ENCODE data around the gene WASHC4. TPM values are rescaled to one million over a fixed set of nuclear protein-coding genes. Genes with fewer than 3 reads are reported as not detected.

WASHC4 gene
- total and polyA plus RNA-seq, 2 donors from 2014 or later: 10.7 to 63.6 TPM

DNA sequence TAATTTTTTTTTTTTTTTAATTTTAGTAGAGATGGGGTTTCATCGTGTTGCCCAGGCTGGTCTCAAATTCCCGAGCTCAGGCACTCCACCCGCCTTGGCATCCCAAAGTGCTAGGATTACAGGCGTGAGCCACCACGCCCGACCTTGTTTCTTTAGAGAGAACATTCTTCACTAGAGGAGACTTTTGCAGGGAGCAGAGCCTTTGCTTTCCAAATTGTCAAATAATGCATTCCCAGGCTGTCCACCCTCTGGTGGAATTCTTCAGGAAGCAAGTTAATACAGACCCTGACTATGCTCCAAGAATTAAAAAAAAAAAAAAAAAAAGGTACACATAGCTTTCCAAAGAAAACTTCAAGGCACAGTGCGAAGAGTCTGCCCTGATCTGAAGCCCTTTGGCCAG, 30.1 kb upstream of the WASHC4 start:
- H3K9ac ChIP-seq (ENCODE audit: low read length in 3 of 3): no peak overlapping the region
- no peaks in the 10 kb centered on the region for H3K36me3 ChIP-seq (ENCODE audit: control insufficient read depth in 2 of 3, insufficient read depth in 3 of 3, low read length in 3 of 3)
- DNase-seq (no peak), FAIRE-seq (no peak)
- intact Hi-C loops (cut with DNase I): no loop called here
- TF ChIP-seq, protein P1, sequence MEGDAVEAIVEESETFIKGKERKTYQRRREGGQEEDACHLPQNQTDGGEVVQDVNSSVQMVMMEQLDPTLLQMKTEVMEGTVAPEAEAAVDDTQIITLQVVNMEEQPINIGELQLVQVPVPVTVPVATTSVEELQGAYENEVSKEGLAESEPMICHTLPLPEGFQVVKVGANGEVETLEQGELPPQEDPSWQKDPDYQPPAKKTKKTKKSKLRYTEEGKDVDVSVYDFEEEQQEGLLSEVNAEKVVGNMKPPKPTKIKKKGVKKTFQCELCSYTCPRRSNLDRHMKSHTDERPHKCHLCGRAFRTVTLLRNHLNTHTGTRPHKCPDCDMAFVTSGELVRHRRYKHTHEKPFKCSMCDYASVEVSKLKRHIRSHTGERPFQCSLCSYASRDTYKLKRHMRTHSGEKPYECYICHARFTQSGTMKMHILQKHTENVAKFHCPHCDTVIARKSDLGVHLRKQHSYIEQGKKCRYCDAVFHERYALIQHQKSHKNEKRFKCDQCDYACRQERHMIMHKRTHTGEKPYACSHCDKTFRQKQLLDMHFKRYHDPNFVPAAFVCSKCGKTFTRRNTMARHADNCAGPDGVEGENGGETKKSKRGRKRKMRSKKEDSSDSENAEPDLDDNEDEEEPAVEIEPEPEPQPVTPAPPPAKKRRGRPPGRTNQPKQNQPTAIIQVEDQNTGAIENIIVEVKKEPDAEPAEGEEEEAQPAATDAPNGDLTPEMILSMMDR (IDR thresholded peaks at IDR 0.05; ENCODE audit: borderline replicate concordance, extremely low read depth, insufficient read depth): no peak
- H3K4me1 ChIP-seq (ENCODE audit: control insufficient read depth in 2 of 3, insufficient read depth in 2 of 3, low read depth in 1 of 3, low read length in 3 of 3): no peaks in the 10 kb centered on the region
- no peaks in the 10 kb centered on the region for H3K9me3 ChIP-seq (ENCODE audit: control insufficient read depth in 2 of 3, insufficient read depth in 1 of 3, low read length in 3 of 3)
- H3K27ac ChIP-seq (ENCODE audit: low read depth in 2 of 2, low read length in 2 of 2): no peak overlapping the region
- no peak overlapping the region for H3K4me3 ChIP-seq (ENCODE audit: low read length in 3 of 3)
- no peaks in the 10 kb centered on the region for H3K27me3 ChIP-seq (ENCODE audit: control insufficient read depth, insufficient read depth, low read length)

DNA sequence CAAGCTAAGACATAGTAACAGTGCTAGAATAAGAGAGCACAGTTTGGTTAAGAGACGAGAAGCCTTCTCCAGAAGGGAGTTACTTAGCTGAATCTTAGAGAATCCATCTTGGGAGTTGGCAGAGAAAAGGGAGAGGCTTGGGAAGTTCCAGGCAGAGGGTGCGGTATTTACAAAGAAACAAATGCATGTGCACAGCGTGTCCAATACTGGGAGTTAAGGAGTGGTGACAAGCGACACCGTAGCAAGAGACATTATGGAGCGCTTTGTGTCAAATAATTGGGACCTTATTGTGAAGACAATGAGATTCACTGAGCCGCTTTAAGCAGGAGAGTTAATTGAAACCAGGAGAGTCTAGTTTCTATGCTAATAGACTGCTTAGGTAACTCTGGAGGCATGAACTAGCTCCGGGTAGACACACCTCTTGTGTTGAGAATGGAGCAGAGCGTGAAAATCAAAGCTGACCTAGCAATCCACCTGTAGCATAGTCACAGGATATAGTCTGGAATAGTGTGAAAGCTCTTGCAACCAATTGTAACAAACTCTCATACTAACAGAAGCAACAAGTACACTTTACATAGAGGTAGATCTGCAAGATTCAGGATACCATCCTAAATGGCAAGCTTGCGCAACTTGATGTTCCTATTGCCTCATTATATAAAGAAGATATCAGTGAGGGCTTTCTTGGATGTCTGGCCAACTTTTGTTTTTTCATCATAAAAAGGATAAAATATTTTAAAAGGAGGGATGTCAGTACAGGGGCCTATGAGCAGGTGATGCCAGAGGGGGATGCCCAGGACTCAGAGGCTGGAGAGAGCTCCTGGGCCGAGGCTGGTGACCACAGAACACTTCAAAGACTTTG, 28.6 kb upstream of the WASHC4 start:
- no peak overlapping the region for H3K9ac ChIP-seq (ENCODE audit: low read length in 3 of 3)
- no peaks in the 10 kb centered on the region for H3K27me3 ChIP-seq (ENCODE audit: control insufficient read depth, insufficient read depth, low read length)
- no peak for FAIRE-seq
- DNase-seq: no peak
- intact Hi-C loops (cut with DNase I): no loop called here
- H3K9me3 ChIP-seq (ENCODE audit: control insufficient read depth in 2 of 3, insufficient read depth in 1 of 3, low read length in 3 of 3): no peaks in the 10 kb centered on the region
- peaks cover 0 to 5% (median 0%) of the 10 kb centered on the region in 3 donors for H3K4me1 ChIP-seq (ENCODE audit: control insufficient read depth in 2 of 3, insufficient read depth in 2 of 3, low read depth in 1 of 3, low read length in 3 of 3)
- H3K4me3 ChIP-seq (ENCODE audit: low read length in 3 of 3): peak overlapping the region in 1 of 3 donors; percentile 22
- H3K27ac ChIP-seq (ENCODE audit: low read depth in 2 of 2, low read length in 2 of 2): no peak overlapping the region
- H3K36me3 ChIP-seq (ENCODE audit: control insufficient read depth in 2 of 3, insufficient read depth in 3 of 3, low read length in 3 of 3): no peaks in the 10 kb centered on the region
- TF ChIP-seq, protein P1 (IDR thresholded peaks at IDR 0.05; ENCODE audit: borderline replicate concordance, extremely low read depth, insufficient read depth): no peak

DNA sequence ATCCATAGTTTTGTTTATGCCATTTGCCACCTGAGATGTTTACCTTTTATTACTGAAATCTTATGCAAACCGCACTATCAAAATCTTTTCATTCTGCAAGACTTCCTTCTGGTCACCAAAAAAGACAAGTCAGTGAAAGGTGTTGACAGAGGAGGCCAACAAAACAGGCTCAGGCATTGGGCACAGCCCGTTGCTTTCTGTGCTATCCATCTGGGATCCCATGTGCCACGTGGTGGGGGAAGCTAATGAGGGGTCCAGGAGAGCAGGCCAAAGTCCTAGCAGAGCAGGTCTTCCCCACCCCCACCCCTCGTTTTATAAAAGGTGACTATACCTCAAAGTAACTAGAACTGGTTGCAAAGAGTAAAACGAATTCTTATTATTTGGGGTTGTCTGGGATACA, 24.5 kb upstream of the WASHC4 start:
- no peaks in the 10 kb centered on the region for H3K9me3 ChIP-seq (ENCODE audit: control insufficient read depth in 2 of 3, insufficient read depth in 1 of 3, low read length in 3 of 3)
- no peak overlapping the region for H3K27ac ChIP-seq (ENCODE audit: low read depth in 2 of 2, low read length in 2 of 2)
- TF ChIP-seq, protein P1 (IDR thresholded peaks at IDR 0.05; ENCODE audit: borderline replicate concordance, extremely low read depth, insufficient read depth): no peak
- H3K9ac ChIP-seq (ENCODE audit: low read length in 3 of 3): no peak overlapping the region
- no peak for DNase-seq
- intact Hi-C loops (cut with DNase I): no loop called here
- H3K4me1 ChIP-seq (ENCODE audit: control insufficient read depth in 2 of 3, insufficient read depth in 2 of 3, low read depth in 1 of 3, low read length in 3 of 3): peaks cover 0 to 6% (median 0%) of the 10 kb centered on the region in 3 donors
- no peak overlapping the region for H3K4me3 ChIP-seq (ENCODE audit: low read length in 3 of 3)
- FAIRE-seq: no peak
- H3K27me3 ChIP-seq (ENCODE audit: control insufficient read depth, insufficient read depth, low read length): no peaks in the 10 kb centered on the region
- H3K36me3 ChIP-seq (ENCODE audit: control insufficient read depth in 2 of 3, insufficient read depth in 3 of 3, low read length in 3 of 3): no peaks in the 10 kb centered on the region

Data from kidney (tissue), 14 donors.